ENCODE results near the gene THAP4. TPM values are rescaled to one million over a fixed set of nuclear protein-coding genes. Genes with fewer than 3 reads are reported as not detected.

THAP4 gene
- total RNA-seq, 1 donor from 2014 or later: 50.1 TPM

GRCh38 chr2:241548451-241548835 lies 88.5 kb downstream of the THAP4 start:
- Mint-ChIP-seq H3K27me3 (ENCODE audit: low read depth) (peaks cover under 1% of the 10 kb centered on the region), H3K4me1 (peaks cover 15% of the 10 kb centered on the region), H3K36me3 (no peaks in the 10 kb centered on the region), H3K4me3 (no peak overlapping the region), H3K9me3 (no peaks in the 10 kb centered on the region), H3K27ac (no peak overlapping the region)
- no peak for TF ChIP-seq CTCF (IDR thresholded peaks at IDR 0.05; ENCODE audit: unreplicated experiment)
- no peak for DNase-seq (ENCODE audit: low spot score in 2 of 2, unreplicated experiment in 2 of 2)

- H3K27ac Mint-ChIP-seq: no peak overlapping the region
- no peak for TF ChIP-seq CTCF (IDR thresholded peaks at IDR 0.05; ENCODE audit: unreplicated experiment)
- peaks cover 15% of the 10 kb centered on the region for H3K4me1 Mint-ChIP-seq
- H3K27me3 Mint-ChIP-seq (ENCODE audit: low read depth): peaks cover 6% of the 10 kb centered on the region
- H3K36me3 Mint-ChIP-seq: no peaks in the 10 kb centered on the region
- H3K9me3 Mint-ChIP-seq: no peaks in the 10 kb centered on the region
- DNase-seq (ENCODE audit: low spot score in 2 of 2, unreplicated experiment in 2 of 2): no peak
- no peak overlapping the region for H3K4me3 Mint-ChIP-seq
Observed at GRCh38 chr2:241547781-241548450, 89.0 kb downstream of the THAP4 start.

- peaks cover 8% of the 10 kb centered on the region for H3K4me1 Mint-ChIP-seq
- H3K4me3 Mint-ChIP-seq: no peak overlapping the region
- H3K27me3 Mint-ChIP-seq (ENCODE audit: low read depth): peaks cover 14% of the 10 kb centered on the region
- H3K27ac Mint-ChIP-seq: no peak overlapping the region
- no peak for DNase-seq (ENCODE audit: low spot score in 2 of 2, unreplicated experiment in 2 of 2)
- H3K9me3 Mint-ChIP-seq: no peaks in the 10 kb centered on the region
- no peaks in the 10 kb centered on the region for H3K36me3 Mint-ChIP-seq
- TF ChIP-seq CTCF (IDR thresholded peaks at IDR 0.05; ENCODE audit: unreplicated experiment): no peak
Observed at GRCh38 chr2:241546771-241547498, 90.0 kb downstream of the THAP4 start.

- Mint-ChIP-seq H3K9me3 (no peaks in the 10 kb centered on the region), H3K4me3 (no peak overlapping the region), H3K27ac (no peak overlapping the region), H3K27me3 (ENCODE audit: low read depth) (peaks cover 14% of the 10 kb centered on the region), H3K36me3 (no peaks in the 10 kb centered on the region), H3K4me1 (no peaks in the 10 kb centered on the region)
- no peak for DNase-seq (ENCODE audit: low spot score in 2 of 2, unreplicated experiment in 2 of 2)
- no peak for TF ChIP-seq CTCF (IDR thresholded peaks at IDR 0.05; ENCODE audit: unreplicated experiment)
Observed at GRCh38 chr2:241545523-241546473, 91.2 kb downstream of the THAP4 start.

GRCh38 chr2:241545106-241545505 lies 91.9 kb downstream of the THAP4 start:
- peaks cover 4% of the 10 kb centered on the region for H3K4me1 Mint-ChIP-seq
- H3K36me3 Mint-ChIP-seq: no peaks in the 10 kb centered on the region
- DNase-seq (ENCODE audit: low spot score in 2 of 2, unreplicated experiment in 2 of 2): no peak
- H3K27ac Mint-ChIP-seq: no peak overlapping the region
- H3K4me3 Mint-ChIP-seq: no peak overlapping the region
- no peak for TF ChIP-seq CTCF (IDR thresholded peaks at IDR 0.05; ENCODE audit: unreplicated experiment)
- peaks cover 18% of the 10 kb centered on the region for H3K27me3 Mint-ChIP-seq (ENCODE audit: low read depth)
- no peaks in the 10 kb centered on the region for H3K9me3 Mint-ChIP-seq
